OCI-LY1 (cell line): ENCODE data around the gene LHX2.

Source experiments
- H2AFZ ChIP-seq: fragments of 200-600 bp; sonication (generic), shearing (Covaris generic); 2 replicates; pipeline ENCODE4 v1.6.0; 2014; ENCODE audit warnings: antibody characterized with exemption, mild to moderate bottlenecking, low read length
- H3F3A ChIP-seq: fragments of 200-600 bp; sonication (generic), shearing (Covaris generic); 2 replicates; pipeline ENCODE4 v1.6.0; 2014; ENCODE audit warnings: mild to moderate bottlenecking, antibody characterized with exemption, low read length, moderate library complexity; ENCODE audit not compliant: insufficient read depth
- H3K27ac ChIP-seq: fragments of 200-600 bp; sonication (generic); 2 replicates; pipeline ENCODE4 v1.5.1; 2014; ENCODE audit warnings: low read length, mixed run types, mild to moderate bottlenecking, low read depth; ENCODE audit not compliant: poor library complexity, severe bottlenecking
- H3K27me3 ChIP-seq: fragments of 200-600 bp; sonication (generic); 2 replicates; pipeline ENCODE4 v1.6.0; 2014; ENCODE audit warnings: antibody characterized with exemption, mild to moderate bottlenecking, low read length, moderate library complexity; ENCODE audit not compliant: insufficient read depth
- H3K36me3 ChIP-seq: fragments of 200-600 bp; sonication (generic); 2 replicates; pipeline ENCODE4 v1.6.1; 2014; ENCODE audit warnings: mild to moderate bottlenecking, antibody characterized with exemption, low read length, moderate library complexity, mixed read lengths; ENCODE audit not compliant: insufficient read depth
- H3K4me1 ChIP-seq: fragments of 200-600 bp; sonication (generic); 2 replicates; pipeline ENCODE4 v1.5.1; 2014; ENCODE audit warnings: mild to moderate bottlenecking, low read length, moderate library complexity; ENCODE audit not compliant: insufficient read depth, severe bottlenecking
- H3K4me2 ChIP-seq: fragments of 200-600 bp; sonication (generic), shearing (Covaris generic); 2 replicates; pipeline ENCODE4 v1.6.1; 2014; ENCODE audit warnings: low read length
- H3K4me3 ChIP-seq: fragments of 200-600 bp; sonication (generic); 2 replicates; pipeline ENCODE4 v1.5.1; 2014; ENCODE audit warnings: low read length, low read depth, mild to moderate bottlenecking, mixed read lengths; ENCODE audit not compliant: poor library complexity, severe bottlenecking
- H3K79me2 ChIP-seq: fragments of 200-600 bp; shearing (Covaris generic); 2 replicates; pipeline ENCODE4 v1.6.1; 2016; ENCODE audit warnings: mixed run types, low read length, mixed read lengths; ENCODE audit not compliant: insufficient read depth
- H3K9ac ChIP-seq: fragments of 200-600 bp; sonication (generic), shearing (Covaris generic); 2 replicates; pipeline ENCODE4 v1.6.1; 2014; ENCODE audit warnings: mild to moderate bottlenecking, low read length, mixed read lengths
- H3K9me2 ChIP-seq: fragments of 200-600 bp; sonication (generic), shearing (Covaris generic); 2 replicates; pipeline ENCODE4 v1.6.1; 2014; ENCODE audit warnings: low read depth, mild to moderate bottlenecking, low read length, mixed read lengths
- H3K9me3 ChIP-seq: fragments of 200-600 bp; shearing (Covaris generic); 2 replicates; pipeline ENCODE4 v1.6.1; 2014; ENCODE audit warnings: low read length, mixed read lengths
- H4K20me1 ChIP-seq: fragments of 200-600 bp; sonication (generic), shearing (Covaris generic); 2 replicates; pipeline ENCODE4 v1.6.0; 2016; ENCODE audit warnings: mild to moderate bottlenecking, low read length; ENCODE audit not compliant: insufficient read depth
- CTCF ChIP-seq: fragments of 200-600 bp; sonication (generic), shearing (Covaris generic); IDR thresholded peaks from 2 replicates; pipeline ENCODE4 v1.5.1; 2017; ENCODE audit warnings: mild to moderate bottlenecking, antibody characterized with exemption, low read length, moderate library complexity, mixed read lengths
- EZH2 ChIP-seq: fragments of 200-600 bp; sonication (generic), shearing (Covaris generic); IDR thresholded peaks from 2 replicates; pipeline ENCODE4 v1.8.0; 2017; ENCODE audit warnings: borderline replicate concordance, mixed run types, mild to moderate bottlenecking, antibody characterized with exemption, low read length, moderate library complexity, mixed read lengths

Gene LHX2

DNA sequence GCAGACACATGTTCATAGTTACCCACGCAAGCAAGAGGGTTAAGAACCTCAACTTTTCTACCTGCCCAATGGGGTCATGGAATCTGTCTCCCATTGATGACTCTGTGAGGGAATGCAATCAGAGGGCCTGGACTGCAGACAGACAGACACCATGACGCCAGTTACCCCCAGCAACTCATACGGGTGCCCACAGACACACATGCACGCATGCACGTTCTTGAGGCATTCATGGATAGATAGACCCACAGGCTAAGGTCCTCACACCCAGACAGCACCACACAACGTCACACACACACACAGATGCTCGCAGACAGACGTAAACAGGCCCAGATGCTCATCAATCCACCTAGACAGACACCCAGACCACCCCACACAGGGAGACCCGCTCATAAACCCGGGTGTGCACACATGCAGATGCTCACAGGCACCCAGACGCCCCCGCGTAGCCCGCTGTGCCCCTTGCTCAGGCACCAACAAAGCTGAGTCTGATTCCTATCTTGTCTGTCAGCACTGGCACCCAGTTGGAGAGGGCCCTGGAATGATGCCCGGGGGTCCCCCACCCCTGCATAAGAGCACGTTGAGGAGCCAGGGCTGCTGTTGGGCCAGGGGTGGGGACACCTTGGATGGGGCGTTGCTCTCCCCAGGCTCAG, 23.6 kb downstream of the LHX2 start:
- no peaks in the 10 kb centered on the region for H3K9me3 ChIP-seq
- H4K20me1 ChIP-seq = no peaks in the 10 kb centered on the region
- no peak overlapping the region for H3K4me3 ChIP-seq
- TF ChIP-seq CTCF (no peak), EZH2 (no peak)
- H3K4me1 ChIP-seq = peaks cover 6% of the 10 kb centered on the region
- no peak overlapping the region for H3K9ac ChIP-seq
- no peaks in the 10 kb centered on the region for H3K27me3 ChIP-seq
- no peak overlapping the region for H2AFZ ChIP-seq
- no peaks in the 10 kb centered on the region for H3K9me2 ChIP-seq
- no peak overlapping the region for H3K4me2 ChIP-seq
- no peaks in the 10 kb centered on the region for H3K36me3 ChIP-seq
- no peaks in the 10 kb centered on the region for H3K79me2 ChIP-seq
- no peak overlapping the region for H3K27ac ChIP-seq
- no peaks in the 10 kb centered on the region for H3F3A ChIP-seq

GRCh38 chr9:124036578-124036977, 25.0 kb downstream of the LHX2 start:
- Histone ChIP-seq H3K4me1 (peaks cover 6% of the 10 kb centered on the region), H3K9ac (no peak overlapping the region), H3K4me2 (no peak overlapping the region), H3K27me3 (no peaks in the 10 kb centered on the region), H3K36me3 (no peaks in the 10 kb centered on the region), H3K9me2 (no peaks in the 10 kb centered on the region), H3F3A (no peaks in the 10 kb centered on the region), H3K9me3 (no peaks in the 10 kb centered on the region), H3K4me3 (no peak overlapping the region), H3K27ac (no peak overlapping the region), H3K79me2 (no peaks in the 10 kb centered on the region), H4K20me1 (no peaks in the 10 kb centered on the region), H2AFZ (no peak overlapping the region)
- no peak for TF ChIP-seq EZH2
- TF ChIP-seq CTCF = no peak

DNA sequence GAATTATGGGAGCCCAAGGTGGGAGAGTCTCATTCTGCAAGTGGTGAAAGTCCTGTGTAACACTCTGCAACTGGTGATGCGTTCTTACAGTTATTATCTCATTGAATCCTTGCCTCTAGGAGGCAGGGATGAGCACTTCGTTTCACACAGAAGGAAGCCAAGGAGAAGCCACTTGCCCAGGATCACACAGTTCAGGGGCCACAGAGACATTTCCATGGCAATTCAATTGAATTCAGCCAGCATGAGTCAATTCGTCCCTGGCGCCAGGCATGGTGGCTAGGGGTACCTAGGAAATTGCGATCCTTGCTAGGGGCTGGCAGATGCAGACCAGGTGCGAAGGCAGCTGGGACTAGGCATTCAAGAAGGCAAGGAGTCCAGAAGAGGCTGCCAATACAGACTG, 26.2 kb downstream of the LHX2 start:
- no peaks in the 10 kb centered on the region for H3F3A ChIP-seq
- no peaks in the 10 kb centered on the region for H3K9me2 ChIP-seq
- H2AFZ ChIP-seq = no peak overlapping the region
- H3K36me3 ChIP-seq = no peaks in the 10 kb centered on the region
- H3K4me2 ChIP-seq = no peak overlapping the region
- H3K4me1 ChIP-seq = peaks cover 7% of the 10 kb centered on the region
- no peak overlapping the region for H3K27ac ChIP-seq
- no peaks in the 10 kb centered on the region for H4K20me1 ChIP-seq
- no peak overlapping the region for H3K4me3 ChIP-seq
- TF ChIP-seq EZH2 (no peak), CTCF (no peak)
- no peak overlapping the region for H3K9ac ChIP-seq
- no peaks in the 10 kb centered on the region; the same call in 1 of the 2 replicates for H3K27me3 ChIP-seq
- no peaks in the 10 kb centered on the region for H3K9me3 ChIP-seq
- no peaks in the 10 kb centered on the region for H3K79me2 ChIP-seq
